Measurements from ENCODE around the gene PEX7. TPM values are rescaled to one million over a fixed set of nuclear protein-coding genes. Genes with fewer than 3 reads are reported as not detected.

Gene PEX7
- total RNA-seq, 1 experiment from 2014 or later, result 6.4 TPM

DNA sequence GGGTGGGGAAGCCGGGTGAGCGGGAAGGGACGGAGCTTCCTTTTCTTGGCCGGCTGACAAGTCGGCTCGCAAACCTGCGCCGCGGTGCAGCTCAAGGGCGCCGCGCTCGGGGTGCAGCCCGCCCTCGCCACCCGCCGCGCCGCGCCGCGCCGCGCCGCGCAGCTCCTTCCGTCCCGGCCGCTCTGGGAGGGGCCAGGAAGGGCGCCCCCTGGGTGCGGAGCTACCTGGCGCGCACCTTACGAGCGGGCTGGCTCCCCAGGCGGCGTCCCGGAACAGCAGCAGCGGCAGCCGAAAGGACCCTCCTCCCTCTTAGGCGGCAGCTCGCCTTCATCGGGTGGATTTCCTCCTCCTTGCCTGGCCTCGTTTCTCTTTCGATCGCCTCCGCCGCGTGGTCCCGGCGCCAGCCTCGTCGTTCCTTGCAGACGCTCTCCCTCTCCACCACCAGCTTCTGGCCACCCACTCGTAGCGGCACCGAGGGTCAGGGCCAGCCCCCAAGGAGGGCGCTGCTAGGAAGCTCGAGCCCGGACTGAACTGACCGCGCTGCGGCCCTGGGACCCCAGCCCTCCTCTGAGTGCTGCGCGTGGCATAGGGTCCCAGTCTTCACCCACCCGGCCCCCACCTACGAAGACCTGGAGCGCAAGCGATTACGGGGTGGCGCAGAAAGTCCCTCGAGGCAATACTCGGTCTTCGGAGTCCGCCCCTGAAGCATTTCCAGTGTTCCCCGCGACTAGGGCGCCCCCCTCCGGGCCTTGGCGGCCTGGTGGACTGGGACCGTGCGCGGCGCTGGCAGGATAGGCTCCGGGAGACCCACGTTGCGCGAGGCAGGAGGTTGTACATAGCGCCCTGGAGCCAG is 29.8 kb upstream of the PEX7 start, which contains the start of gene MAP3K5:
Gene MAP3K5, minus strand, starts transcription at position 68 of the 853 bp plus-strand sequence. CDS start 320 bp downstream, outside the sequence.
- no peaks in the 10 kb centered on the region for H3K36me3 Mint-ChIP-seq (ENCODE audit: insufficient read depth, unreplicated experiment)
- CTCF ChIA-PET, result interaction anchor here (0.5 to 2.3 kb wide), 41 partner anchors 10 to 242 kb away, joined by 3 to 188 read pairs (median 4); partner anchors contain the start of genes MAP7, PEX7 and SLC35D3
- H3K9me3 ChIP-seq, result no peaks in the 10 kb centered on the region
- TF ChIP-seq, protein P1, sequence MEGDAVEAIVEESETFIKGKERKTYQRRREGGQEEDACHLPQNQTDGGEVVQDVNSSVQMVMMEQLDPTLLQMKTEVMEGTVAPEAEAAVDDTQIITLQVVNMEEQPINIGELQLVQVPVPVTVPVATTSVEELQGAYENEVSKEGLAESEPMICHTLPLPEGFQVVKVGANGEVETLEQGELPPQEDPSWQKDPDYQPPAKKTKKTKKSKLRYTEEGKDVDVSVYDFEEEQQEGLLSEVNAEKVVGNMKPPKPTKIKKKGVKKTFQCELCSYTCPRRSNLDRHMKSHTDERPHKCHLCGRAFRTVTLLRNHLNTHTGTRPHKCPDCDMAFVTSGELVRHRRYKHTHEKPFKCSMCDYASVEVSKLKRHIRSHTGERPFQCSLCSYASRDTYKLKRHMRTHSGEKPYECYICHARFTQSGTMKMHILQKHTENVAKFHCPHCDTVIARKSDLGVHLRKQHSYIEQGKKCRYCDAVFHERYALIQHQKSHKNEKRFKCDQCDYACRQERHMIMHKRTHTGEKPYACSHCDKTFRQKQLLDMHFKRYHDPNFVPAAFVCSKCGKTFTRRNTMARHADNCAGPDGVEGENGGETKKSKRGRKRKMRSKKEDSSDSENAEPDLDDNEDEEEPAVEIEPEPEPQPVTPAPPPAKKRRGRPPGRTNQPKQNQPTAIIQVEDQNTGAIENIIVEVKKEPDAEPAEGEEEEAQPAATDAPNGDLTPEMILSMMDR (IDR thresholded peaks at IDR 0.05; ENCODE audit: insufficient read depth in 1 of 2, low read depth in 1 of 2, low read length in 1 of 2, severe bottlenecking in 1 of 2, unreplicated experiment in 1 of 2), result peak; percentile 45 to 89
- peak within 1 kb of the TSS; percentile 99 for H3K4me3 Mint-ChIP-seq (ENCODE audit: unreplicated experiment)
- peak within 1 kb of the TSS; percentile 89 for H3K27ac Mint-ChIP-seq (ENCODE audit: unreplicated experiment)
- no peaks in the 10 kb centered on the region for H3K9me3 Mint-ChIP-seq (ENCODE audit: unreplicated experiment)
- no peaks in the 10 kb centered on the region for H3K27me3 ChIP-seq (replicated peaks; ENCODE audit: control insufficient read depth, insufficient read depth, low read length)
- POLR2A ChIA-PET, result interaction anchor here (0.6 to 1.4 kb wide), 2 partner anchors 148 to 152 kb away, joined by 3 to 8 read pairs; no protein-coding TSS in a partner anchor
- DNase-seq, result peak; percentile 83 to 94
- no peaks in the 10 kb centered on the region for H3K4me1 Mint-ChIP-seq (ENCODE audit: low read depth, unreplicated experiment)
- BruUV-seq (replicated peaks), result no TSS peak
- no peaks in the 10 kb centered on the region for H3K36me3 ChIP-seq (ENCODE audit: control insufficient read depth, insufficient read depth, low read length)
- H3K4me1 ChIP-seq, result no peaks in the 10 kb centered on the region
- H3K4me3 ChIP-seq (ENCODE audit: low read depth, low read length), result peak within 1 kb of the TSS; percentile 60
- intact Hi-C loops (cut with micrococcal nuclease; ENCODE audit: unreplicated experiment), result loop anchor here (1.0 to 5.0 kb wide), 4 partner anchors 135 to 242 kb away; partner anchors contain the start of gene MAP7
- no peaks in the 10 kb centered on the region for H3K27me3 Mint-ChIP-seq (ENCODE audit: insufficient read depth, unreplicated experiment)

DNA sequence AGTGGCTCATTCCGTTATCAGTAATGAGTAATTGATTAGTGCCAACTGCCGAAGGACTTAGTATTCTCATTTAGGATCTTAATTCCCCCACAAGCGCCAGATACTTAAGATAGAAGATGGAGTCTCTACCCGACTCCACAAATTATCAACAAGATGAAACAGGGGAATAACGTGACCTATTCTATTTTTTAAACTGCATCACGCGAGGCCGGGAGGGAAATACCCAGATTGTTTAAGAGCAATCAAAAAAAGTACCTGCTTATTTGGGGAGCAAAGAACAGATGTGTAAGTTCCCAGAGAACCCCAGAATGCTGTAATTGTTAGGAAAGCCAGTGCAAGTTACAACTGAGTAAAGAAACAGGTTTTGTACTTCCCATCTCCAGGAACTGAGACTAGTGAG is 29.0 kb upstream of the PEX7 start:
- peak overlapping the region; percentile 99 for H3K4me3 Mint-ChIP-seq (ENCODE audit: unreplicated experiment)
- TF ChIP-seq, protein P1 (IDR thresholded peaks at IDR 0.05; ENCODE audit: insufficient read depth in 1 of 2, low read depth in 1 of 2, low read length in 1 of 2, severe bottlenecking in 1 of 2, unreplicated experiment in 1 of 2), result no peak
- H3K4me1 Mint-ChIP-seq (ENCODE audit: low read depth, unreplicated experiment), result no peaks in the 10 kb centered on the region
- H3K27me3 Mint-ChIP-seq (ENCODE audit: insufficient read depth, unreplicated experiment), result no peaks in the 10 kb centered on the region
- no peaks in the 10 kb centered on the region for H3K36me3 Mint-ChIP-seq (ENCODE audit: insufficient read depth, unreplicated experiment)
- Histone ChIP-seq H3K4me1 (no peaks in the 10 kb centered on the region), H3K9me3 (no peaks in the 10 kb centered on the region), H3K4me3 (ENCODE audit: low read depth, low read length) (peak overlapping the region; percentile 60), H3K27me3 (replicated peaks; ENCODE audit: control insufficient read depth, insufficient read depth, low read length) (no peaks in the 10 kb centered on the region), H3K36me3 (ENCODE audit: control insufficient read depth, insufficient read depth, low read length) (no peaks in the 10 kb centered on the region)
- ChIA-PET CTCF (interaction anchor here (1.4 to 2.3 kb wide), 5 partner anchors 53 to 243 kb away, joined by 3 to 188 read pairs (median 7); partner anchors contain the start of gene MAP7), POLR2A (interaction anchor here (1.4 kb wide), 1 partner anchor 149 kb away, joined by 8 read pairs; no protein-coding TSS in a partner anchor)
- DNase-seq, result no peak
- no peak overlapping the region for H3K27ac Mint-ChIP-seq (ENCODE audit: unreplicated experiment)
- TSS peak; percentile 30 for BruUV-seq (replicated peaks)
- intact Hi-C loops (cut with micrococcal nuclease; ENCODE audit: unreplicated experiment), result loop anchor here (1.0 to 5.0 kb wide), 2 partner anchors 136 to 149 kb away; no protein-coding TSS in a partner anchor
- no peaks in the 10 kb centered on the region for H3K9me3 Mint-ChIP-seq (ENCODE audit: unreplicated experiment)

DNA sequence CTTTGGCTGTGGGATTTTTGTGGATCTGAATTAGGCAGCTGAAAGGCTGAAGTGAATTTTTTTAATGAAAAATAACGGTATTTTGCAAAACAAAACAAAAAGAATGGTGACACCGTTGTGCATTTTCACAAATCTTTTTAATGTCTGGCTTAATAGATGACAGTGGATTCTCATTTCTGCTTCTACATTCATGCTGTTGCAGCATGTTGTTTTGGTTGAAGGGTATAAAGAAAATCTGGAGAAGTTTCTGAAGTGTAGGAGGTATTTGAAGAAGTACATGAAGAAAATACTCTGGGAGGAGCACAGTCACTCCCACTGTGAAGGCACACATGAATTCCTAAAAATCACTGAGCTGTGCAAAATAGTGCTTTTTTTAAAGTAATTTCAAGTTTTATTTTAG is 27.0 kb upstream of the PEX7 start:
- Mint-ChIP-seq H3K9me3 (ENCODE audit: unreplicated experiment) (no peaks in the 10 kb centered on the region), H3K36me3 (ENCODE audit: insufficient read depth, unreplicated experiment) (no peaks in the 10 kb centered on the region), H3K4me1 (ENCODE audit: low read depth, unreplicated experiment) (no peaks in the 10 kb centered on the region), H3K27me3 (ENCODE audit: insufficient read depth, unreplicated experiment) (no peaks in the 10 kb centered on the region), H3K27ac (ENCODE audit: unreplicated experiment) (no peak overlapping the region), H3K4me3 (ENCODE audit: unreplicated experiment) (no peak overlapping the region)
- Histone ChIP-seq H3K27me3 (replicated peaks; ENCODE audit: control insufficient read depth, insufficient read depth, low read length) (no peaks in the 10 kb centered on the region), H3K9me3 (no peaks in the 10 kb centered on the region), H3K36me3 (ENCODE audit: control insufficient read depth, insufficient read depth, low read length) (no peaks in the 10 kb centered on the region), H3K4me1 (no peaks in the 10 kb centered on the region), H3K4me3 (ENCODE audit: low read depth, low read length) (no peak overlapping the region)
- TF ChIP-seq, protein P1 (IDR thresholded peaks at IDR 0.05; ENCODE audit: insufficient read depth in 1 of 2, low read depth in 1 of 2, low read length in 1 of 2, severe bottlenecking in 1 of 2, unreplicated experiment in 1 of 2), result no peak
- ChIA-PET POLR2A (no interaction called here), CTCF (interaction anchor here (1.1 kb wide), 1 partner anchor 151 kb away, joined by 5 read pairs; no protein-coding TSS in a partner anchor)
- no TSS peak for BruUV-seq (replicated peaks)
- intact Hi-C loops (cut with micrococcal nuclease; ENCODE audit: unreplicated experiment), result no loop called here
- DNase-seq, result no peak
